CD4-positive, alpha-beta T cell treated with Interleukin-4 for 4 hours (primary cell): ENCODE measurements around the gene ACTRT2.

ENCODE experiments used
- DNase-seq: peaks from one replicate; pipeline ENCODE4 v3.0.0-alpha.2; 2020

ACTRT2 gene

DNA sequence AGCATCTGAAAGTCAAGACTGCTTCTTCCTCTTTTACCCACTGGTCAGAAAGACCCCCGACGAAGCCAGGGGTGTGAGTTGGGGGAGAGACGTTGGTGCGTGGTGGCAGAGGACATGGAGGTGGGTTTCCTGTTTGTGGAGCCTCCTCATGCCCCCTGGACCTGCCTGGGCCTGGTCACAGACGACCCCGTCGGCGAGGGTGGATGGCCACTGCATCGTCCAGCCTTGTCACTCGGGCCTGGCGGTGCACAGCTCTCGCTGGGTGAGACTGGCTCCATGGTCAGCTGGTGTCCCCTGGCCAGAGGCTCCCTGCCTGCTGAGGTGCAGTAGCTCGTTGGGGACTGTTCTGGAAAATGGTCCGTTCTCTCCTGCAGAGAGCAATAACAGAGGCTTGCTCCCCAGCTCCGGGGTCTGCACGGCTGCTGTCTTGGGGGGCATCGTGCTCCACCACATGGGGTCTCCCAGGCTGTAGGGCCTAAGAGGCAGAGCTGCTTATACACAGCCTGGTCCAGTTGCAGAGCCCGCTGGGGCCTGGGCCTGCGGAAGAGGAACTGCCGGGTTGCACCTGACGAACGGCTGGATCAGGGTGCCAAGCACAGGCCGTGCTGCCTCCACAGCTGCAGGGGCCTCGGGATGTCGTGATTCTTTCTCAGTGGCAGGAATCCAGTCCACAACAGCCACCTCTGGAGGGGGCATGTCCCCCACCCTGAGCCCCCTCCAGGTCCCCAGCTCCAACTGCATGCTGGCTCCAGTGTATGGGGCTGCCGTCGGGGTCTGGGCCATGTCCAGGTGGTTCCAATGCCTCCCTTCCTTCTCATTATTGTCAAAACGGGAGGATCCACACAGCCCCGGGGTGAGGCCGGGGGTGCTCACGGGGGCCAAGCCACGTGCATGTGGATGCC is 18.0 kb upstream of the ACTRT2 start:
- DNase-seq = no peak

- DNase-seq = no peak
Measured at GRCh38 chr1:3003941-3004270, 17.4 kb upstream of the ACTRT2 start.

DNA sequence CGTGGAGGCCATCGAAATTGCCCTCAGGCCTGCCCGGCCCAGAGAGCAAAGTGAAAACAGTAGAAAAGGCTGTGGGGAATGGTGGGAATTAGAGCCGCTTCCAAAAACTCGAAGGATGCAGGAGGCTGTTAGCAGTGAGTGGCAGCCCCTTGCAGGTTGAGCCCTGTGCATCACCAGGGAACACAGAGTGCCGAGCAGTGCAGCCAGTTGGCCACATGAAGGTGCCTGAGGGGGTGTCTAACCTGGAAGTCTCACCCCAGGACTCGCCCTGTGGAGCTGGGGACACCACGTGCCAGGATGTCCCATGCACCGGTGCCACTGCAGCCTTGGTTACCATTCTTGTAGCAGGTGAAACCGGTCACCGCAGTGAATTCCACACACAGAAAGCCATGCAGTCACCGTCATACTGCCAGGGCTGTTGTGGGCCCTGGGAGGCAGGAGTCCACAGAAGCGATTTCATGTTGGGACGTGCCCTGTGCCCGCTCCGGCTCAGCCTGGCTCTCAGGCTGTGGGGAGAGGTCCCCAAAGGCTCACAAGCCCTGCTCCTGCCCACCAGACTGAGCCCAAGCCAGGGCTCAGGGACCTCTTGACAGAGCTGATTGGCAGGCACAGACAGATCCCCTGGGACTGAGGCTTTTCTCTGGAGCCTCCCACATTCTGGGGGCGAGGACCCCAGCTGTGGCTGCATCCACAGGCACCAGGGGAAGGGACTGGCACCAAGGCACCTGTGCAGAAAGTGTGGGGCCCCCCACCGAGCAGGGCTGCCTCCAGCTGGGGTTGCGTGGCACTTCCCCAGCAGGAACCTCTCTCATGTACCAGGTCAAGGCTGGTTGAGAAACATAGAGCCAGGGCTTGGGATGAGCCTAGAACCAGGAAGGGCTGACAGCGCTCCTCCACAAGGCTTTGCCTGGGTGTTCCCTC is 16.7 kb upstream of the ACTRT2 start:
- DNase-seq = no peak

- no peak for DNase-seq
Measured at GRCh38 chr1:3005771-3006170, 15.5 kb upstream of the ACTRT2 start.

DNA sequence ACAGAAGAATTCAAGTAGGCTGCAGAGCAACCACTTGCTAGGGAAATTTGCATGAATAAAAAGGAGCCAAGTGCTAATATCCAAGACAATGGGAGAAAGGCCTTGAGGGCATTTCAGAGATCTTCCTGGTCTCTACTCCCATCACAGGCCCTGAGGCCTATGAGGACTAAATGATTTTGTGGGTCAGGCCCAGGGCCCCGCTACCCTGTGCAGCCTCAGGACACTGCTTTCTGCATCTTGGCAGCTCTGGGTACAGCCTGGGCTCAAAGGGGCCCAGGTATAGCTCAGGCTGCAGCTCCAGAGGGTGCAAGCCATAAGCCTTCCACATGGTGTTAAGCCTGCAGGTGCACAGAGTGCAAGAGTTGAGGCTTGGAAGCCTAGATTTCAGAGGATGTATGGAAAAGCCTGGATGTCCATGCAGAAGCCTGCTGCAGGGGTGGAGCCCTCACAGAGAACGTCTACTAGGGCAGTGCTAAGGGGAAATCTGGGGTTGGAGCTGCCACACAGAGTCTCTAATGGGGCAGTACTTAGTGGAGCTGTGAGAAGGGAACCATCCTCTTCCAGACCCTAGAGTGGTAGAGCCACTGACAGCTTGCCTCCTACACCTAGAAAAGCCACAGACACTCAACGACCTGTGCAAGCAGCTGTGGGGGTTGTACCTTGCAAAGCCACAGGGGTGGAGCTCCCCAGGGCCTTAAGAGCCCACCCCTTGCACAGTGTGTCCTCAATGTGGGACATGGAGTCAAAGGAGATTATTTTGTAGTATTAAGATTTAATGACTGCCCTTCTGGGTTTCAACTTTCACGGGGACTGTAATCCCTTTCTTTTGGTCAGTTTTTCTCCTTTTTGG is 13.7 kb upstream of the ACTRT2 start:
- DNase-seq = no peak

DNA sequence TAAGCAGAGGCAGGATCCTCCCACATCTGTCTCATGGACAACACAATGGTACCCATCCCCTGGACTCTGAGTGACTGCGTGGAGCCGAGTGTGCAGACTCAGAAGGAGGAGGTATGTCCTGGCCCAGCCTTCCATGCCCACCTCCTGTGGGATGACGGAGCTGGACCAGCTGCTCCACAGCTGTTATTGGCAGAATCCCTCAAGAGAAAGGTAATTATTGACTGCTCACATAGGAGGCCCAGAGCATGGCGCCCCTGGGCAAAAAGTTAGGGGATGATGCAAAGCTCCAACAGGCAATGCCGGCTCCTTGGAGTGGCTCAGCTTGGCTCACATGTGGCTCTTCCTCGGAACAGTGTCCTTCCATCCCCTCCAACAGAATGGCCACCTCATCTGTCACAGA is 12.2 kb upstream of the ACTRT2 start:
- DNase-seq = no peak

- no peak for DNase-seq
Measured at GRCh38 chr1:3009556-3009955, 11.7 kb upstream of the ACTRT2 start.

DNA sequence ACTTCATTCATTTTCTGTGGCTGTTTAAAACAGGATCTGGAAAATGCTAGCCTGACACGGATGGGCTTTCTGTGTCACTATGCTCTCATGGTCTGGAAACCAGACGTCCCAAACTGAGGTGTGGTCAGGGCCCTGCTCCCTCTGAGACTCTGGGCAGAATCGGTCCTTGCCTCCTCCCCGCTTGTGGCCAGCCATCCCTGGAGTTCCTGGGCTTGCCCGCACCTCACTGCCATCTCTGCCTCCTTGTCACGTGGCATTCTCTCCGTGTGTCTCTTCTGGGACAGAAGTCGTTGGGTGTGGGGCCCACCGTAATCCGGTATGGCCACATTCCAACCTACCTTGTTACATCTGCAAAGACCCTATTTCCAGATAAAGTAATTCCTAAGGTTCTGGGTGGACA is 10.1 kb upstream of the ACTRT2 start:
- DNase-seq = no peak

DNA sequence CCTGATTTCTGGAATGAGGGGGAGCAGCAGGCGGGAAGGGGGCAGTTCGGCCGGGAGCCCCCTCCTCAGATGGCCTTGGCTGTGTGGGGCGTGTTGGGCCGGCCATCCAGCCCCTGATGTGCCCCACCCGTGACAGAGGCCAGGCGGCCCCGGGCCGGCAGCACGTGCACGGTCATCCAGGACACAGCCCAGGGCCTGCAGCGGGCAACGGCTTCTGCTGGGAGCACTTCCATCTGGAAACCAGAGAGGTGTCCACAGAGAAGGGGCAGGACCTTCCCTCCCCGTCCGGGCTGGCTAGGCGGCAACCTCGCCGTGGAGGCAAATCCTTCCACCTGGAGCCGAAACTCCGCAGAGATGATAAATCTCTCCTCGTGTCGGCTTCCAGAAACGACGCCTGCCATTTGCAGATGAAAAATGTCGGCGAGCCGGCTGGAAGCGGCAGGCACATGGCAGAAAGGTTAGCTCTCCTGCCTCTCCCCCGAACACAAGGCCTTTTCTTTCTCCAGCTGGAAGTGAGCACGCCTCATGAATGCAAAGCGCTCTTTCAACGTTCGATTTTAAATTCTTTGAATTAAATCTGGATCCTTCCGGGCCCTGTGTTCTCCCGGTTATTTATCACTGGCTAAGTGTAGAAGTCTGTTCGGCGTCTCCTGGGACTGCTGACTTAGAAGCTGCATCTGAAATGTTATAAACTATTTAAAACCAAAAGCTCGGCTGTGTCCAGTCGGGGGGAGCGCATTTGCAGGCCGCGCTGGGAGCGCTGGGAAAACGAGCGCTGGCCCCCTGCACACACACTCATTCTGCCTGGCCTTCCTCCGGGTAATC is 9.4 kb upstream of the ACTRT2 start:
- no peak for DNase-seq

DNA sequence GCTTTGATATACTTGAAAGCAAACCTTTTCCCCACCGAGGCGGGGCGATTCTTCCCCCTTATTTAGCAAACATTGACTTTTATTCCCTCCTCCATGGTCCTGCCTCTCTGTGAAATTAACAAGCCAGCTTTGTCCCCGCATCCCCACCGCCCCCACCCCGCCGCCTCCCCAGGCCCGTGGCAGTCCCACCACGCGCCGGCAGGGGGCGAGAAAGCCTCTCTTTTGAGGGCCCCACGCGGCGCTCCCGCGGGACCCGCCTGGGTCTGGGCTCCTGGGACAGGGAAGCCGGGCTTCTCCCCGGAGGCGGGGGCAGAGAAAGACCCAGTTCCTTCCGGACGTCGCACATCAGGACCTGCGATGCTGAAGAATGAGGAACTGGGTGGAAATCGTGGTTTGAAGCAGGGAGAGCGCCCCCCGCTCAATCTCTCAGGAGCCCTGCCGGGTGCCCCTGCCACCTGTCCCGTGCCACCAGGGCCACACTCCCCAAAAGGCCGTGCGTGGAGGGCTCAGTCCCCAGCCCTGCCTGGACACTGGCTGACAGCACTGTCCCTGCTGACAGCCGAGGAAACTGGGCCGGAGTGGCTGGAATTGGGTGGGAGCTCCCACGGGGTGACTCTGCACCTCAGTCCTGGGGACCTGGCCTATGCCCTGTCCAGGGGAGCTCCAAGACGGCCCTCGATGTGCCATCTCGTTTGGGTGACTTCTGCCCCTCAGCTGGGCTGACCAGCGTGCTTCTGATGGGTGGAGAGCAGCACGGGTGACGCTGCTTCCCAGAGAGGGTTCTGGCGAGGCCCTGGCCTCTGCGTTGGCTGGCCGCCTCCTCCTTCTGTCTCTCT is 8.6 kb upstream of the ACTRT2 start:
- no peak for DNase-seq

- no peak for DNase-seq
Measured at GRCh38 chr1:3013371-3014049, 7.8 kb upstream of the ACTRT2 start.

- DNase-seq = no peak
Measured at GRCh38 chr1:3014050-3014440, 7.2 kb upstream of the ACTRT2 start.

GRCh38 chr1:3014443-3015268 is 6.6 kb upstream of the ACTRT2 start:
- no peak for DNase-seq

DNA sequence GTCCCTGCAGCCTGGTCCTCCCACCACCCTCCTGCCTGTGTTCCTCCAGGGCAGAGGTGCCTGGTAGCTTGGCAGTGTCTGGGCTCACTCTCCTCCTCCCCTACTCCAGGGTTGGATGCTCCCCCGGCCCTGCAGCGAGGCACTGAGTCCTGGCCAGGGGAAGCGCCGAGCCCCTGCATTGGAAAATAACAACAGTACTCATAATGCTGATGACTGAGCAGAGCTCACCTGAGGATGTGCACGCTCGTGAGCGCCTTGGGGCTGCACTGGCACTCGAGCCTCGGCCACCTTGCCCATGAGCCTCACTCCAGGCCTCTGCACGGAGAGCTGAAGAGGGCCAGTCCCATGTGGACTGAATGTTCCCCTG is 6.0 kb upstream of the ACTRT2 start:
- DNase-seq = no peak

- no peak for DNase-seq
Measured at GRCh38 chr1:3015744-3016143, 5.5 kb upstream of the ACTRT2 start.

- DNase-seq = no peak
Measured at GRCh38 chr1:3016641-3017439, 4.4 kb upstream of the ACTRT2 start.

DNA sequence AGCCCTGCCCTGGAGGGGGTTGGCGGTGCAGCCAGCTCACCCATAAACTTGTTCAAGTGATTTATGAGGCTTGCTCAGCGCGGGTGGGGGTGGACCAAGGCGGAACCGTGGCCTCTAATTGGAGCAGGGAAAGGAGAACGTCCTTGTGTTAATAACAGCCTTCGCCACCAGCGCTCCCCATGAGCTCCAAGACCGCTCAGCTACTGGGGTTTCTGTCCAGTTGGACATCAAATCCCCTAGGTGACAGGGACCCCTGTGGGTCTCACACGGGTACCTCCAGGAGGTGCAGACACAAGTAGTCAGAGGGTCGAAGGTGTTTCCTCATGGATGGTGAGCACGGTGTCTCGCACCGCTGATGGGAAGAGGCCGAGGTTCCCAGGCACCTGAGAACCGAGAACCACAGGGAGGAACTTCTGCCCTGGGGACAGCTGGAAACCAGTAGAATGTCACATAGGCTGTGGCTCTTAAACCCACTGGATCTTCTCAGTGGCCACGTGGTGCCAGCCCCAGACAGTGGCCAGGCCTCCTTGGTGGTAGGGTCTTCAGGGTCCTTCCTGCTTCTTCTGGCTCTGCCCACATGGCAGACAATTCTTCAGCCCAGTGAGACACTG is 3.7 kb upstream of the ACTRT2 start:
- no peak for DNase-seq

- DNase-seq = no peak
Measured at GRCh38 chr1:3018051-3018471, 3.2 kb upstream of the ACTRT2 start.
